Activated T-cell treated with anti-CD3 and anti-CD28 coated beads, Interleukin-2, amount 50 U/mL, for 48 hours (primary cell): ENCODE results near the gene SEMA5A.

ENCODE experiments used
- DNase-seq, 2 experiments: peaks; one replicate each; pipeline ENCODE4 v3.0.0-alpha.2; 2020

Gene SEMA5A

DNA sequence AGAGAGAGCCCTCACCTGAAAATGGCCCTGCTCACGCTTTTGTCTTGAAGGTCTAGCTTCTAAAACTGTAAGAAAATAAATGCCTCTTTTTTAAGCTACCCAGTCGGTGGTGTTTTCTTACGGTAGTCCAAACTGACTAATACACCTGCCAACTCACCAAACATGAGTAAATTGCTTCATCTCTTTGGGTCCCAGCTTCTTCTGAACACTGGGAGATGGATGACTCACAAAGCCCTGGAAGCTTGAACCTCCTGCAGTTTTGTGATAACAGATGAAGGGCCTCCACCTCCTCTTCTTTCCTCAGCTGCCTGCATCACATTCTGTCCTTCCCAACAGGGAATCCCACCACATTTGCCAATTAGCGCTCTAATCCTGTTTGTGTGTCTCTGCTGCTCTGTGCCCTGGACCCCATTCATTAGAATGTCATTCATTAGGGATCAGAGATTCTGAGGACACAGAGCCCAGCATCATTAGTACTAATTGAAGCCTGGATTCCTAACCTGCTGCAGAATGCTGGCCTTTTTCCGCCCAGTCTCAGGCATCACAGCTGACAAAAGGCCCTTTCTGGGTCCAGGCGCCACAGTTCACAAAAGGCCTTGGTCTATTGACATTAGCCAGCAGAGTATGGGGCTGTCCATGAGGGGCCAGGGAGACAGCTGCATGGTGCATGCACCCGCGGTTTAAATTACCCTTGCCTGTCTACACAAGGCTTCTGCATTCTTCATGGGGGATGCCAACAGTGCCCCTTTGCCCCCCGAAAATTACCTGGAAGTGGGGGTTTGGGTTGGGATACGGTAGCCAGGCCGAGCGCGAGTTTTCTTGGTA, 349.3 kb downstream of the SEMA5A start:
- no peak for DNase-seq

DNA sequence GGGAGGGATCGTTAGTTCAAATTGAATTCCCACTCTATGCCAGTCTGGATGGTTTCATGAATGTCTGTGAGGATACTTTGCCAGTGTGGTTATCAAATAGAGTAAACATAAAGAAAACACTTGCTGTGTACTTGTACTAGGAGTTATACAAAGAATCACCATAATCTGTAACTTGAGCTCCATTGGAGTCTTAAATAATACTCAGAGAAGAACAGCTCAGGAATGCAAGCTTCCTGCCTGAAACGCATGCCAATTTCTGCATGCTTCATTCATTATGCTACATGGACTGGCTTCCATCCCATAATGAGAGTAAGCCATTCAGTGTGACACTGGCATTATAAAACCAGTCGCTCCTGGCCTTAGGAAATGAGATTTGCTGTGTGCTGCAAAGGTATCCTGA, 351.4 kb downstream of the SEMA5A start:
- DNase-seq: no peak

GRCh38 chr5:9192266-9192665, 353.6 kb downstream of the SEMA5A start:
- DNase-seq: no peak

- DNase-seq: no peak
These were observed 356.2 kb downstream of the SEMA5A start for GRCh38 chr5:9189681-9190080.

- no peak for DNase-seq
These were observed 356.9 kb downstream of the SEMA5A start for GRCh38 chr5:9188956-9189355.

DNA sequence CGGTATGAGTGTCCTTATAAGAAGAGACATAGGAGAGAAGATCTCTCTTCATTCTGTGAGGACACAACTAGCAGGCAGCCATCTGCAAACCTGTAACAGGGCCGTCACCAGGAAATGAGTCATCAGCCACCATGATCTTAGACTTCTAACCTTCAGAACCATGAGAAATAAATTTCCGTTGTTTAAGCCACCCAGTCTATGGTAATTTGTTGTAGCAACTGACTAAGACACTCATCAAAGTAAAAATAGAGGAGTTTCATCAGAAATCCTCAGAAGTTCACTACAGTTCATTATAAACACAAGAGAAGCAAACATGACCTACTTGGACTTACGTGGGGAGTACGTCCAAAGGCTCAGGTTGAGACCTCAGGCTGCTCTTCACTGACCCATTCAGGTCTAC, 357.7 kb downstream of the SEMA5A start:
- no peak for DNase-seq

- no peak for DNase-seq
These were observed 358.3 kb downstream of the SEMA5A start for GRCh38 chr5:9187614-9188013.

GRCh38 chr5:9186069-9186468, 359.8 kb downstream of the SEMA5A start:
- no peak for DNase-seq

DNA sequence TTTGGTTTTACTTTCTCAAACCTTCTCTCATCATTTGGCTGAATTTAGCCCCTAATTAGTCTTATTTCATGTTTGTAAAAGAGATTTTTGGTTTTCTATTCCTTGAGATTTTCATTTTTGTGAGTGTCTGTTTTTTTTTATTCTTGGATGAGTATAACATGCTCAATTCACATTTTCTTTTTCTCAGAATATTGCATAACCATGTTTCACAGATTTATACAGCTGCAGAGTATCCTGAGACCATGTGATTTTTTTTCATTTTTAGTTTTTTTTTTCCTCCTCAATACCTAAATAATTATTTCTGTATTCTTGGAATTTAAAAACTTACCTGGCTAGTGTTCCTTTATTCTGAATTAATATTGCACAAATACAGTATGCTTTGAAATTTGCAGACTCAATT, 361.9 kb downstream of the SEMA5A start:
- DNase-seq: no peak

DNA sequence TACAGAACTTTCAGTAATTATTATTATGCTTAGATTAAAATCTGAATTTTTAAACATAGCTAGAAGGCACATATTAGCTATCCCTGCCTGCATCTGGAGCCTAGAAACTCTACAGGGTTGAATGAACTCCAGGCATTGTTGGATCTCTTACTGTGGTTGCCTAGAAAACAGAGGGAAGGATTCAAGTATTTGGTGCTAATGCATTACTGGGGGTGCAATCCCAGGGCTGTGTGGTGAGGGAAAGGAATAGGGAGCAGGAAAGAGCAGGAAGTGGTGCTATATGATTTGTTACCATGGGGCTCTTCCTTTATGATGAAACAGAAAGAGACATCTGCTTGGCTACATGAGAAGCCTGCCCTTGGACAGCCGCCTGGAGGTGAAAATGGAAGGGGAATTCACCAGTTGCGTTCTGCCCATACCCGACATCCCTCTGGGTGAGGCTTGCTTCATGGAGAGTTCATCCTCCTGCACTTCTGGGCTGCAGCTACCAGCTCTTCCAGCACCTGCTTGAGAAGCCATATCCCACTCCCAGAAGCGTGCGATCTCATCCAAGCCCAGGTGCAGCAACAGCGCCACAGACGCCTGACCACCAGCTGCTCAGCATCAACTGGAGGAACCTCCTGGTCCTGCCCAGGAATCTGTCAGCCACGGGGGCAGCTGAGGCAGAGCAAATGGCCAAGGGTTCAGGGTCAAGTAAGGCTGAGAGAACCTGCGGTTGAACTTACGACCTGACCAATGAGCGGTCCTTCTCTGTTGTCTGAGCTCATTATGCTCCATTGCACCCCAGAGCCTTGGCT, 362.8 kb downstream of the SEMA5A start:
- DNase-seq: no peak

GRCh38 chr5:9176641-9177040, 369.2 kb downstream of the SEMA5A start:
- DNase-seq: no peak

DNA sequence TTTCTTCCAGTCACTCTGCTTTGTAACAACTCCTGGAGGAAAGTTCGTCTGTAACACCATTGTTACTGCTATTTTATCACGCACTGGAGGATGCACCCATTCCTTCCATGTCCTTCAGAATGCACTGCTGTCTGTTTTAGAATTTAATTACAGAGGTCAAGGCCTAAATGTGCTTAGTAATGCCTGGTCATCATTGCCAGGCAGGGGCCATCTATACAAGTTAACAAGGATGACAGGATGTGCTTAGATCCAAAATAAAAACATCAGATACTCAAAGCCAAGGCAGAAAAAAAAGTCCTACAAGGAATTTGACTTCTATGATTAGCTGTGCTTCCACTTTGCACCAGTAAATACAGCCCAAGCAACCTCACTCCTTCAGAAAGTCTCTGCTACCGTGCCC, 371.4 kb downstream of the SEMA5A start:
- DNase-seq: no peak

GRCh38 chr5:9173281-9174048, 372.4 kb downstream of the SEMA5A start:
- no peak for DNase-seq

DNA sequence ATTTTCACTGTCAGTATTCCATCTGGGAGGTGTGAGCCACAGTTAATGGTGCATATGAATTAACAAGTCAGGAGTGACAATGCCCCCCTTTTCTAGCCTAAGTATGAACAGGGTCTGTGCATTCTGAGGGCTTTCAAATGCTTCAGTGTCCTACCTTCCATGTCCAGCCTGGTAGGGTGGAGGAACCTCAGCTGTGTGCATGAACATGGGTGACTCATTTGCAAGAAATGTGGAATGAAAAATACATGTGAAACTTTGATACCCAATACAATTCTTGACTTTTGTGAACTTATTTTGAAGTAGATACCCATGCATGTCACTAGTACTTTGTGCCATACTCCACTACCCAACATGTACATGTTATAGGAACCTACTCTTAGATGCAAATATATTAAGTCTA, 375.8 kb downstream of the SEMA5A start:
- DNase-seq: no peak

GRCh38 chr5:9169557-9169902, 376.3 kb downstream of the SEMA5A start:
- DNase-seq: no peak

GRCh38 chr5:9168791-9169556, 376.9 kb downstream of the SEMA5A start:
- DNase-seq: no peak

DNA sequence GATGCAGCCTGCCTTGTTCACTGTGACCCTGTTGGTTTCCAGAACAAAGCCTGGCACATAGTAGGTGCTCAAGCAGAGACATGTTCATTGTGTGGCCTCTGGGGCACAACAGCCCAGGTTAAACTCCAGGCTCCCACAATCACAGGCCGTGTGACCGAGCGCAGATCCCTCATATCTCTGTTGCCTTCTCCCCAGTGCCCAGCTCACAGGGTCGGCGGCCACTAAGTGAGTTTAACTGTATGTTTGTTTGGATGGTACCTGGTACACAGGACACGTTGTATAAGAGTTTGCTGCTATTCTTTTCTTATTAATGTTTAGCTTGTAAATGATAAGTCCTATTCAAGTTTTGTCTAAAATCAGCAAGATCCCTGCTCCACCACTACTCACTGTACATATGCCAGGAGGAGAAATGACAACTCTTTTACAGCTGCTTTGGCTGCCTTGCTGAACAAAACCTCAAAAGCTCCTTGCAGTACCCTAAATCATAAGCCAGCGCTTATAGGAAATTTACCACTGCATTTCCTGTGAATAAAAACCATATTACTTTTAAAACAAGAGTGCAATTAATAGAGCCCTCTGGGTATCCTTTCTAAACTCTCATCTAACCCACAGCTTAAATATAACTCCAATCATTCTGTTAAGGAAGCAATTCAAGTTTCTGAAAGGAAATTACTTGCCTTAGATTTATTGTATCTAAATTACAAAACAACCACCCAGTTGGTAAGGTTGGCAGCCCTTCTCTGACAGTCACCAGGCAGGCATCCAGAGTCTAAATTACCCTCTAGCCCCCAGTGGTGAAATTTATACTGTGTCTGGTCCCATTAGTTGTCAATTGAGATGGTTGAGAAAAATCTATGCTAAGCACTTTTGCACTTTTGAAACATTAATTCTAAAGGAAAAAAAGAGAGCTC, 379.4 kb downstream of the SEMA5A start:
- DNase-seq: no peak

GRCh38 chr5:9165546-9165945, 380.3 kb downstream of the SEMA5A start:
- DNase-seq: no peak

- no peak for DNase-seq
These were observed 385.1 kb downstream of the SEMA5A start for GRCh38 chr5:9160747-9161146.

DNA sequence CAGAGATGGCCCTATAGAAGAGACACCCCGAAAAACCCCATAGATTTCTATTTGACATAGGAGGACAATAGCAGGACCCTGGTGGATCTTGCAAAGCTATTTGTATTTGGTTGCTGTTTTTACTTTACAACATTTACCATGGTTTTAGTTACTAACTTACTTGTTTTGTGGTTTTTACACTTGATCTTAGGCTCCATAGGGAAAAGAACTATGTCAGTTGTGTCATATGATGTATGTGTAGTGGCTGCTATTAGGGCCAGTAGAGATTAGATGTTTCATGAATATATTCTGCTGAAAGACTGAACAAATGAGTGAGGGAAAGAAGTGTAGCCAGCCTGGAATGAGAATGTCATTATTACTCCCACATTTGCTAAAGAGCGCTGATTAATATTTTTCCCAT, 388.1 kb downstream of the SEMA5A start:
- DNase-seq: no peak

- no peak for DNase-seq
These were observed 388.9 kb downstream of the SEMA5A start for GRCh38 chr5:9157020-9157419.

DNA sequence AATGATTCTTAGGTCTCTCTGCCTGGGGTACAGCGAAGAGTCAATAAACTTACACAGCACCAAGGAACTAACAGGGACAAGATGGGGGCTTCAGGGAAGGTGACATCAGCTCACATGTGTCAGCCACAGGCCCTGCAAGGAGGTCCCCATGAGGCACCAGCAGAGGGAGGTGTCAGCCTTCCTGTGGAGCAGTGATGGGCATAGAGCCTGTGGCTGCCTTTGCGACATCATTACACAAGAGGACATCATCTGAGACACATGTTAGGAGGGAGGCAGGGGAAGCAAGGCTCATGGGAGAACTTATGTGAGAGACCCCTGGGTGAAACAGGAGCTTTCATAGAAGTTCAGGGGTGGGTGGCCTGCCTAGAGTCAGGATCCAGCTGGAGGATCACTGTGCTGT, 389.6 kb downstream of the SEMA5A start:
- DNase-seq: peak in 1 of 2 experiments; percentile 16
